BE2C (cell line): Measurements from ENCODE around the gene PITPNB.

Source experiments
- DNase-seq: peaks from one replicate; pipeline ENCODE4 v3.0.0-alpha.2; 2020
- H3K27me3 ChIP-seq: fragments of 250-450 bp; sonication (Bioruptor Pico); 2 replicates; pipeline ENCODE4 v1.5.1; 2020; ENCODE audit warnings: mild to moderate bottlenecking
- H3K36me3 ChIP-seq: fragments of 250-450 bp; sonication (Bioruptor Pico); 2 replicates; pipeline ENCODE4 v1.5.1; 2020; ENCODE audit warnings: mild to moderate bottlenecking
- H3K4me1 ChIP-seq: fragments of 250-450 bp; sonication (Bioruptor Pico); 2 replicates; pipeline ENCODE4 v1.5.1; 2020
- H3K4me3 ChIP-seq: 2 replicates; pipeline ENCODE4 v1.5.1; 2011; ENCODE audit warnings: low read depth, low read length
- H3K9me3 ChIP-seq: fragments of 250-450 bp; sonication (Bioruptor Pico); 2 replicates; pipeline ENCODE4 v1.5.1; 2020
- CTCF ChIP-seq: IDR thresholded peaks from 2 replicates; pipeline ENCODE4 v1.5.1; 2012; ENCODE audit warnings: mild to moderate bottlenecking, low read depth, low read length

The PITPNB gene

GRCh38 chr22:27863556-27863955 is 55.5 kb downstream of the PITPNB start:
- TF ChIP-seq CTCF: no peak
- Histone ChIP-seq H3K36me3 (peaks cover 60% of the 10 kb centered on the region), H3K27me3 (no peaks in the 10 kb centered on the region), H3K4me3 (no peak overlapping the region), H3K4me1 (peaks cover 12% of the 10 kb centered on the region), H3K9me3 (no peaks in the 10 kb centered on the region)
- DNase-seq: no peak

GRCh38 chr22:27863001-27863400 is 56.1 kb downstream of the PITPNB start:
- peaks cover 60% of the 10 kb centered on the region for H3K36me3 ChIP-seq
- H3K4me3 ChIP-seq: no peak overlapping the region
- H3K4me1 ChIP-seq: peaks cover 9% of the 10 kb centered on the region
- H3K9me3 ChIP-seq: no peaks in the 10 kb centered on the region
- TF ChIP-seq CTCF: no peak
- no peaks in the 10 kb centered on the region for H3K27me3 ChIP-seq
- DNase-seq: no peak

- Histone ChIP-seq H3K4me1 (peaks cover 8% of the 10 kb centered on the region), H3K9me3 (no peaks in the 10 kb centered on the region), H3K27me3 (no peaks in the 10 kb centered on the region), H3K36me3 (peaks cover 74% of the 10 kb centered on the region), H3K4me3 (no peak overlapping the region)
- no peak for TF ChIP-seq CTCF
- no peak for DNase-seq
Observed at GRCh38 chr22:27859336-27859735, 59.7 kb downstream of the PITPNB start.

GRCh38 chr22:27858626-27859025 is 60.4 kb downstream of the PITPNB start:
- no peak for TF ChIP-seq CTCF
- Histone ChIP-seq H3K9me3 (no peaks in the 10 kb centered on the region), H3K36me3 (peaks cover 77% of the 10 kb centered on the region), H3K4me1 (peaks cover 15% of the 10 kb centered on the region), H3K4me3 (no peak overlapping the region), H3K27me3 (no peaks in the 10 kb centered on the region)
- DNase-seq: no peak

- Histone ChIP-seq H3K27me3 (no peaks in the 10 kb centered on the region), H3K4me3 (no peak overlapping the region), H3K36me3 (peaks cover 82% of the 10 kb centered on the region), H3K4me1 (peaks cover 27% of the 10 kb centered on the region), H3K9me3 (no peaks in the 10 kb centered on the region)
- no peak for DNase-seq
- TF ChIP-seq CTCF: no peak
Observed at GRCh38 chr22:27857443-27857842, 61.6 kb downstream of the PITPNB start.

GRCh38 chr22:27856386-27856785 is 62.7 kb downstream of the PITPNB start:
- H3K4me3 ChIP-seq: no peak overlapping the region
- H3K27me3 ChIP-seq: no peaks in the 10 kb centered on the region
- H3K9me3 ChIP-seq: no peaks in the 10 kb centered on the region
- H3K36me3 ChIP-seq: peaks cover 86% of the 10 kb centered on the region
- no peak for DNase-seq
- no peak for TF ChIP-seq CTCF
- peaks cover 33% of the 10 kb centered on the region for H3K4me1 ChIP-seq
